Measurements from ENCODE around the gene CFAP251.
"Not testable (repeated sequence)": the region's sequence is repeated elsewhere in the genome, so short reads cannot be mapped to it uniquely, and the experiment has no call there.

The CFAP251 gene

GRCh38 chr12:121917950-121918678 is at the start of gene CFAP251:
TSS of gene CFAP251 (plus strand) at chr12:121918592. CDS start at chr12:121921306, 2,714 bp downstream.
- peak; percentile 95 to 96 for DNase-seq

GRCh38 chr12:121869229-121869628 is 49.2 kb upstream of the CFAP251 start:
- not testable (repeated sequence) for DNase-seq

- no peak for DNase-seq
Observed at GRCh38 chr12:121871467-121871866, 46.9 kb upstream of the CFAP251 start.

GRCh38 chr12:121872546-121873215 is 45.7 kb upstream of the CFAP251 start:
- no peak for DNase-seq

- no peak for DNase-seq
Observed at GRCh38 chr12:121873216-121873569, 45.2 kb upstream of the CFAP251 start.

- DNase-seq = no peak
Observed at GRCh38 chr12:121874071-121874470, 44.3 kb upstream of the CFAP251 start.

- no peak for DNase-seq
Observed at GRCh38 chr12:121875582-121875981, 42.8 kb upstream of the CFAP251 start.

GRCh38 chr12:121876080-121876447 is 42.3 kb upstream of the CFAP251 start:
- DNase-seq = not testable (repeated sequence)

- DNase-seq = no peak
Observed at GRCh38 chr12:121883315-121883660, 35.1 kb upstream of the CFAP251 start.

- not testable (repeated sequence) for DNase-seq
Observed at GRCh38 chr12:121885129-121885528, 33.3 kb upstream of the CFAP251 start.

- DNase-seq = no peak
Observed at GRCh38 chr12:121888083-121888477, 30.3 kb upstream of the CFAP251 start.

- DNase-seq = peak; percentile 96 to 98
Observed at GRCh38 chr12:121888478-121889273, 29.7 kb upstream of the CFAP251 start, which contains the start of gene PSMD9. TSS of gene PSMD9 (plus strand) at chr12:121888790. CDS start at chr12:121888857, 67 bp downstream.

- no peak for DNase-seq
Observed at GRCh38 chr12:121889274-121889624, 29.1 kb upstream of the CFAP251 start.

- not testable (repeated sequence) for DNase-seq
Observed at GRCh38 chr12:121889661-121890060, 28.7 kb upstream of the CFAP251 start.

- no peak for DNase-seq
Observed at GRCh38 chr12:121892673-121893561, 25.5 kb upstream of the CFAP251 start.

GRCh38 chr12:121893961-121894460 is 24.4 kb upstream of the CFAP251 start:
- no peak for DNase-seq

GRCh38 chr12:121894633-121895032 is 23.8 kb upstream of the CFAP251 start:
- peak in 1 of 2 donors; percentile 16 for DNase-seq

GRCh38 chr12:121898287-121898686 is 20.1 kb upstream of the CFAP251 start:
- DNase-seq = no peak

GRCh38 chr12:121899590-121899989 is 18.8 kb upstream of the CFAP251 start:
- DNase-seq = no peak

- DNase-seq = no peak
Observed at GRCh38 chr12:121903202-121903601, 15.2 kb upstream of the CFAP251 start.

- no peak for DNase-seq
Observed at GRCh38 chr12:121905746-121906145, 12.6 kb upstream of the CFAP251 start.

GRCh38 chr12:121908702-121909101 is 9.7 kb upstream of the CFAP251 start:
- DNase-seq = no peak

Measured in CD4-positive, alpha-beta T cell treated with Interferon alpha-2 for 1 hour (primary cell).